MCF 10A (cell line): Measurements from ENCODE around the gene MIB1. TPM values are rescaled to one million over a fixed set of nuclear protein-coding genes. Genes with fewer than 3 reads are reported as not detected.

ENCODE experiments used
- BruUV-seq: library from RNA; stranded (reverse); fragments of 400-500 nt; replicated peaks from 2 replicates; lab custom pipeline; 2021; lab: Mats Ljungman, UMichigan
- CTCF ChIA-PET: fragments of 300-600 bp; sonication (Branson Sonifier 250); formaldehyde crosslinking; extraction: SDS; loops from one replicate; lab custom pipeline; 2021; ENCODE audit warnings: antibody characterized with exemption, inconsistent platforms; lab: Yijun Ruan, JAX
- POLR2A ChIA-PET: fragments of 300-600, 350-650 bp; sonication (Branson Sonifier 250); formaldehyde crosslinking; extraction: SDS; loops from one replicate; lab custom pipeline; 2020; ENCODE audit warnings: antibody characterized with exemption, inconsistent platforms; lab: Yijun Ruan, JAX
- DNase-seq: peaks from one replicate; pipeline ENCODE4 v3.0.0-alpha.2; 2018; ENCODE audit not compliant: unreplicated experiment
- H3K27ac Mint-ChIP-seq: one replicate; pipeline ENCODE4 v1.8.0; 2022; ENCODE audit warnings: mild to moderate bottlenecking, low read depth, mixed read lengths; ENCODE audit not compliant: unreplicated experiment
- H3K27me3 Mint-ChIP-seq: one replicate; pipeline ENCODE4 v1.8.0; 2022; ENCODE audit warnings: mixed read lengths; ENCODE audit not compliant: insufficient read depth, unreplicated experiment
- H3K36me3 Mint-ChIP-seq: one replicate; pipeline ENCODE4 v1.8.0; 2022; ENCODE audit warnings: mild to moderate bottlenecking, moderate library complexity, mixed read lengths; ENCODE audit not compliant: insufficient read depth, unreplicated experiment
- H3K4me1 Mint-ChIP-seq: one replicate; pipeline ENCODE4 v1.8.0; 2022; ENCODE audit warnings: mixed read lengths; ENCODE audit not compliant: insufficient read depth, unreplicated experiment
- H3K4me3 Mint-ChIP-seq: one replicate; pipeline ENCODE4 v1.8.0; 2022; ENCODE audit warnings: mild to moderate bottlenecking, moderate library complexity, mixed read lengths; ENCODE audit not compliant: unreplicated experiment
- H3K9me3 Mint-ChIP-seq: one replicate; pipeline ENCODE4 v1.8.0; 2022; ENCODE audit warnings: mixed read lengths; ENCODE audit not compliant: unreplicated experiment
- CTCF ChIP-seq: fragments of 200-600 bp; IDR thresholded peaks from one replicate; pipeline ENCODE4 v1.8.0; 2022; ENCODE audit warnings: antibody characterized with exemption, mild to moderate bottlenecking; ENCODE audit not compliant: unreplicated experiment
- intact Hi-C: fragments of 100-400 bp; cut with micrococcal nuclease; formaldehyde crosslinking; loops from 2 replicates; pipeline ENCODE4 v1.14.1; 2022
- total RNA-seq: library from RNA; stranded (reverse); gene quantifications from 2 replicates; pipeline ENCODE4 v1.2.3, GENCODE V29; 2022

MIB1 gene
- total RNA-seq, 1 experiment from 2014 or later: 40.5 TPM

GRCh38 chr18:21907451-21907850 lies 166.9 kb downstream of the MIB1 start:
- no peaks in the 10 kb centered on the region for H3K4me1 Mint-ChIP-seq
- TF ChIP-seq CTCF: no peak
- no peaks in the 10 kb centered on the region for H3K9me3 Mint-ChIP-seq
- no peak overlapping the region for H3K4me3 Mint-ChIP-seq
- no peak overlapping the region for H3K27ac Mint-ChIP-seq
- no peaks in the 10 kb centered on the region for H3K27me3 Mint-ChIP-seq
- POLR2A ChIA-PET: no interaction called here
- no peaks in the 10 kb centered on the region for H3K36me3 Mint-ChIP-seq
- intact Hi-C loops: no loop called here
- BruUV-seq: no TSS peak
- CTCF ChIA-PET: interaction anchor here (0.6 kb wide), 1 partner anchor 315 kb away, joined by 3 read pairs; no protein-coding TSS in a partner anchor
- DNase-seq: no peak

- Mint-ChIP-seq H3K4me3 (no peak overlapping the region), H3K27ac (no peak overlapping the region), H3K4me1 (no peaks in the 10 kb centered on the region), H3K36me3 (no peaks in the 10 kb centered on the region), H3K9me3 (no peaks in the 10 kb centered on the region), H3K27me3 (no peaks in the 10 kb centered on the region)
- TF ChIP-seq CTCF: no peak
- no TSS peak for BruUV-seq
- ChIA-PET CTCF (no interaction called here), POLR2A (no interaction called here)
- intact Hi-C loops: no loop called here
- no peak for DNase-seq
These were observed 168.1 kb downstream of the MIB1 start for GRCh38 chr18:21908711-21909110.

DNA sequence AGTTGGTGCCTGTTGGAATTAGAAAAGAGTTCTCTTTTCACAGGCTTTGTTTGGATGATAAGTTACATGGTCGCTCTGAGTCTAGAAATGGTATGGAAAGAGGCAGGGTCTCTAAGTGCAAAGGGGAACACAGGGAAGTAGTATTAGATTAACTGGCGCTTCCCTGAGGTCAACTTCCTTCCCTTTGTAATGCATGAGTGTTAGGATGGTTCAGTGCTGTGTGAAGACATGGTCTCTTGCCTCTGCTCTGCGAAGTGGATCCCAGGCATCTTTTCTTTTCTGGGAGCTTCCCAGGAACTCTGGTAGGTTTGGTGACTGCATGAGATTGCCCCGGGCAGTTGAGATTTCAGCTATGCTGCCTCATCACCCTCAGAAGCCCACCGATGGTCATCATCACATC lies 170.3 kb downstream of the MIB1 start:
- BruUV-seq: no TSS peak
- H3K27ac Mint-ChIP-seq: no peak overlapping the region
- ChIA-PET POLR2A (no interaction called here), CTCF (interaction anchor here (1.2 kb wide), 1 partner anchor 652 kb away, joined by 4 read pairs; no protein-coding TSS in a partner anchor)
- H3K4me1 Mint-ChIP-seq: peaks cover 6% of the 10 kb centered on the region
- DNase-seq: no peak
- intact Hi-C loops: loop anchor here (5.0 to 10.0 kb wide), 2 partner anchors 791 to 1504 kb away; no protein-coding TSS in a partner anchor
- H3K9me3 Mint-ChIP-seq: no peaks in the 10 kb centered on the region
- no peaks in the 10 kb centered on the region for H3K27me3 Mint-ChIP-seq
- H3K36me3 Mint-ChIP-seq: no peaks in the 10 kb centered on the region
- no peak overlapping the region for H3K4me3 Mint-ChIP-seq
- TF ChIP-seq CTCF: no peak

DNA sequence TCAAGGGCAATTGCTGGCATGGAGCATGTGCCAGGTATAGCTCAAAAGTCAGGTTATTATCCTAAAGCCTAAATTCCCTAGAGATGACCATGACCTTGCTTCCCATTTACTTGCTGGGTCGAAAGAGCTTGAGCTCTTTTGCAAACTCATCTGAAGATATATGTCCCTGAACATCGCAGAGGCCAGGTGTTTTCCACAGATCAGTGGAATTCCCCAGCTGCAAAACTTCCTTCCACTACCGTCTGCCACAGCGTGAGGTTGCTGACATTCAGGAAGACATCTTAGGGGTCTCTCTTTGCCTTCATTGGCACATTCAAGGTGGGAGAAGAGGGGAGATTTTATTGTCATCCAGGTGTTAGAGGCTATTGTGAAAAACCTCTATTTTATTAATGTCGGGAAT lies 171.0 kb downstream of the MIB1 start:
- Mint-ChIP-seq H3K9me3 (no peaks in the 10 kb centered on the region), H3K4me1 (peaks cover 6% of the 10 kb centered on the region), H3K27ac (no peak overlapping the region), H3K27me3 (no peaks in the 10 kb centered on the region), H3K36me3 (no peaks in the 10 kb centered on the region), H3K4me3 (no peak overlapping the region)
- intact Hi-C loops: loop anchor here (5.0 to 10.0 kb wide), 2 partner anchors 791 to 1503 kb away; no protein-coding TSS in a partner anchor
- TF ChIP-seq CTCF: no peak
- CTCF ChIA-PET: interaction anchor here (1.2 kb wide), 1 partner anchor 651 kb away, joined by 4 read pairs; no protein-coding TSS in a partner anchor
- no TSS peak for BruUV-seq
- DNase-seq: no peak
- POLR2A ChIA-PET: no interaction called here
